Adrenal gland (tissue), 12 donors: ENCODE results near the gene PLSCR5. TPM values are rescaled to one million over a fixed set of nuclear protein-coding genes. Genes with fewer than 3 reads are reported as not detected.

Source experiments
- DNase-seq, 7 donors: peaks; one replicate each; pipeline ENCODE4 v3.0.0-alpha.2; 2019 to 2020
- H3K27ac ChIP-seq, 5 donors: fragments of 200-600 bp; sonication (generic) in 4 of 5; 1 replicate in 3 of 5; 2 replicates in 2 of 5; pipeline versions ENCODE4 v1.5.1 to v1.8.0; 2016 to 2020; ENCODE audit warnings: mild to moderate bottlenecking in 1 of 5
- H3K27me3 ChIP-seq: fragments of 200-600 bp; 2 replicates; pipeline ENCODE4 v1.8.0; 2021
- H3K36me3 ChIP-seq, 2 donors: fragments of 200-600 bp; replicated peaks in 1 of 2; 1 replicate in 1 of 2; 2 replicates in 1 of 2; pipeline versions ENCODE4 v1.5.1 to v1.8.0; 2018 to 2022
- H3K4me1 ChIP-seq, 2 donors: fragments of 200-600 bp; replicated peaks in 1 of 2; 1 replicate in 1 of 2; 2 replicates in 1 of 2; pipeline versions ENCODE4 v1.5.1 to v1.8.0; 2018 to 2021
- H3K4me3 ChIP-seq, 4 donors: fragments of 200-600 bp; sonication (generic) in 3 of 4; one replicate each; pipeline ENCODE4 v1.5.1; 2016 to 2018
- H3K9me3 ChIP-seq, 3 donors: fragments of 200-600 bp; sonication (generic) in 1 of 3; replicated peaks in 1 of 3; 1 replicate in 2 of 3; 2 replicates in 1 of 3; pipeline versions ENCODE4 v1.5.1 to v1.8.0; 2016 to 2021
- CTCF ChIP-seq, 6 experiments: fragments of 450-650 bp in 4 of 6; fragments of 200-600 bp in 2 of 6; sonication (generic) in 1 of 6; IDR thresholded peaks; 1 replicate in 5 of 6; 2 replicates in 1 of 6; pipeline versions ENCODE4 v1.5.1 to v1.8.0; 2016 to 2021; ENCODE audit warnings: antibody characterized with exemption in 6 of 6, mild to moderate bottlenecking in 2 of 6, moderate library complexity in 1 of 6
- POLR2A ChIP-seq, 2 donors: fragments of 450-650 bp; IDR thresholded peaks; one replicate each; pipeline ENCODE4 v1.6.1; 2017; ENCODE audit warnings: antibody characterized with exemption in 2 of 2, mild to moderate bottlenecking in 2 of 2, moderate library complexity in 1 of 2
- WGBS, 4 donors: extraction: QIAGEN DNeasy Blood & Tissue Kit in 2 of 4; methylation state at CpG; one replicate each; pipeline versions ENCODE4 v1.1.5 to v1.1.7; 2013 to 2017; 5-methylcytosine and 5-hydroxymethylcytosine counted together
- intact Hi-C, 2 donors: fragments of 100-400 bp; cut with DNase I; formaldehyde crosslinking; loops; one replicate each; pipeline versions ENCODE4 v1.14.1 to v1.15.0; 2022 to 2023
- polyA plus RNA-seq, 3 donors: library from polyadenylated mRNA; stranded (reverse); fragments of 200-250 nt in 2 of 3; fragments of 350-450 nt in 1 of 3; fragmentation: Illumina TruSeq in 1 of 3; extraction: RNeasy Lipid Tissue Mini Kit (QIAGEN cat#74804) in 1 of 3; gene quantifications; one replicate each; pipeline ENCODE4 v1.2.3, GENCODE V29; 2013 to 2014
- total RNA-seq, 9 donors: library from RNA; depleted of rRNA in 4 of 9; stranded (reverse); fragments of >200 nt in 4 of 9; fragments of 120-200 nt in 1 of 9; fragmentation: NEBNext Ultra II Directional in 1 of 9; extraction: Animal tissue kit (Norgen Biotek cat#: 25700) in 1 of 9; gene quantifications; one replicate each; pipeline versions ENCODE4 v1.1.0 to v1.2.4, GENCODE V29; 2013 to 2023
- donor health status: healthy with polysubstance abuse.
- donor health status: Bipolar disorder and iron deficiency.
- donor health status: DM: yes; HTN: yes; CAD: no.
- donor health status: DM: no; HTN: no; CAD: no.
- donor health status: DM: no; HTN: no; CAD: no.
- donor health status: DM: yes; HTN: yes; CAD: no.

PLSCR5 gene
- total and polyA plus RNA-seq, 12 donors, result not detected

- Histone ChIP-seq H3K4me1 (no peaks in the 10 kb centered on the region), H3K27me3 (no peaks in the 10 kb centered on the region), H3K4me3 (no peak overlapping the region), H3K27ac (no peak overlapping the region), H3K9me3 (no peaks in the 10 kb centered on the region), H3K36me3 (no peaks in the 10 kb centered on the region)
- intact Hi-C loops, result no loop called here
- no peak for TF ChIP-seq POLR2A (IDR thresholded peaks at IDR 0.05)
- TF ChIP-seq CTCF (IDR thresholded peaks at IDR 0.05), result peak; percentile 26 to 66 (median 54)
- 2 to 10% (median 7%) methylated on average over 1 of the region's 1 CpG for WGBS, 4 donors
- peak; percentile 22 to 63 (median 30) for DNase-seq
These were observed 15.1 kb downstream of the PLSCR5 start for GRCh38 chr3:146589899-146590508.

- TF ChIP-seq CTCF (IDR thresholded peaks at IDR 0.05) (no peak), POLR2A (IDR thresholded peaks at IDR 0.05) (no peak)
- no peaks in the 10 kb centered on the region for H3K4me1 ChIP-seq
- intact Hi-C loops, result no loop called here
- DNase-seq, result no peak
- H3K27ac ChIP-seq, result no peak overlapping the region
- H3K9me3 ChIP-seq, result no peaks in the 10 kb centered on the region
- no peaks in the 10 kb centered on the region for H3K36me3 ChIP-seq
- H3K27me3 ChIP-seq, result no peaks in the 10 kb centered on the region
- H3K4me3 ChIP-seq, result no peak overlapping the region
These were observed 20.0 kb downstream of the PLSCR5 start for GRCh38 chr3:146585156-146585555.

DNA sequence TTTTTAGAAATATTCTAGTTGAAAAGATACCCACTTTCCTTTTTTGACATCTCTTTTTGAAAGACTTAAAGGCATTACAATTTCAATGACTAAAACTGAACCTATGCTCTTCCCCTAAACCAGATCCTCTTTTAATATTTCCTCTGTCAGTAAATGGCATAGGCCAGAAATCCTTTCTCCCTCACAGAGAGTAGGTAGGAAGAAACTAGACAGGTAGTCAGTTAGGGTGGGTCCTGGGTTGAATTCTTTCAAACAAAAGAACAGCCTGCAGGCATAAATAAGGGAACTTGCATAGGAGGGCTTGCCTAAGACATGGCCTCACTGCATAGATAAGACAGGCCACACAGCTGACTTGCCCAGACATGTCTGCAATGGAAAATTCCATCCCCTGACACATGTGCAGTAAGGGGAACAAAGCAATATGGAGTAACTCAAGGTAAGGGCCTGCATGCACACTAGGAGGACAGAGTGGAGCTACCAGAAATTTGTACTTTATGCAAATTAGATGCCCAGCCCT lies 23.1 kb downstream of the PLSCR5 start:
- DNase-seq, result no peak
- Histone ChIP-seq H3K27me3 (no peaks in the 10 kb centered on the region), H3K36me3 (no peaks in the 10 kb centered on the region), H3K4me1 (no peaks in the 10 kb centered on the region), H3K27ac (no peak overlapping the region), H3K9me3 (no peaks in the 10 kb centered on the region), H3K4me3 (no peak overlapping the region)
- TF ChIP-seq POLR2A (IDR thresholded peaks at IDR 0.05), result no peak
- no peak for TF ChIP-seq CTCF (IDR thresholded peaks at IDR 0.05)
- intact Hi-C loops, result no loop called here

DNA sequence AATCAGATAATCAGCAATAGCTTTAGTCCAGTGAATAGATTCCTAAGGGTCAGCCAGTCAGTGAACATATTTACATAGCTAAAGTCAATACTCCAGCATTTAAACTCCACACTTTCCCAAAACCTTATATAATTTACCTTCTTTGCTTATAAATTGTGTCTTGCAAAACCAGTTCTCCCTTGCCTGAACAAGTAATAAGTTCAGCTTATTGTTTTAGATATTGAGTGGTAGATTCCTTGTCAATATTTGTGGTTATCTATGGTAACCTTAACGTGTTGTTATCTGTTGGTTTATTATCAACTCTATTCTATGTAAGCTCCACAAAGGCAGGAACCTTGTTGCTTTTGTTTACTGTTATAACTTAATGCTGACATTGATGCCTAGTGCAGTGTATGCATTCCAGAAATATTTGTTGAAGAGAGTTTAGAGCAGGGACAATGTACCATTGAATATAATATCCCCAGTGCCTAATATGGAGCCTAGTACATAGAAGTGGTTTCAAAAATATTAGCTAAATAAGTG lies 24.0 kb downstream of the PLSCR5 start:
- Histone ChIP-seq H3K9me3 (no peaks in the 10 kb centered on the region), H3K4me1 (no peaks in the 10 kb centered on the region), H3K4me3 (no peak overlapping the region), H3K36me3 (no peaks in the 10 kb centered on the region), H3K27ac (no peak overlapping the region), H3K27me3 (no peaks in the 10 kb centered on the region)
- TF ChIP-seq POLR2A (IDR thresholded peaks at IDR 0.05) (no peak), CTCF (IDR thresholded peaks at IDR 0.05) (no peak)
- intact Hi-C loops, result no loop called here
- DNase-seq, result no peak
- 56 to 75% (median 63%) methylated on average over 1 of the region's 1 CpG for WGBS, 4 donors
